Ovary (tissue), 9 donors: ENCODE results near the gene GALC. TPM values are rescaled to one million over a fixed set of nuclear protein-coding genes. Genes with fewer than 3 reads are reported as not detected.
A peak's percentile ranks its signal among the peaks of the same experiment; 100 is the strongest.

Experiments used
- DNase-seq, 5 donors: peaks; one replicate each; pipeline ENCODE4 v3.0.0-alpha.2; 2019 to 2020
- H3K27ac ChIP-seq, 2 donors: fragments of 200-600 bp; one replicate each; pipeline versions ENCODE4 v1.5.1 to v1.8.0; 2019 to 2022
- H3K27me3 ChIP-seq: fragments of 200-600 bp; one replicate; pipeline ENCODE4 v1.8.0; 2022
- H3K36me3 ChIP-seq: fragments of 200-600 bp; sonication (generic); one replicate; pipeline ENCODE4 v1.5.1; 2019
- H3K4me1 ChIP-seq: one replicate; pipeline ENCODE4 v1.8.1; 2013; ENCODE audit warnings: mild to moderate bottlenecking, moderate library complexity; ENCODE audit not compliant: insufficient read depth
- H3K4me3 ChIP-seq: fragments of 200-600 bp; sonication (generic); one replicate; pipeline ENCODE4 v1.5.1; 2017
- H3K9me3 ChIP-seq, 2 donors: fragments of 200-600 bp in 1 of 2; sonication (generic) in 1 of 2; one replicate each; pipeline versions ENCODE4 v1.5.1 to v1.8.1; 2013 to 2019; ENCODE audit warnings: mild to moderate bottlenecking in 1 of 2, moderate library complexity in 1 of 2
- CTCF ChIP-seq, 3 donors: fragments of 450-650 bp in 2 of 3; fragments of 200-600 bp in 1 of 3; IDR thresholded peaks; one replicate each; pipeline versions ENCODE4 v1.5.1 to v1.8.0; 2016 to 2022; ENCODE audit warnings: antibody characterized with exemption in 3 of 3, mild to moderate bottlenecking in 1 of 3
- EP300 ChIP-seq: sonication (generic); formaldehyde crosslinking; IDR thresholded peaks from one replicate; pipeline ENCODE4 v1.6.1; 2017; ENCODE audit warnings: antibody characterized with exemption
- POLR2A ChIP-seq: fragments of 450-650 bp; IDR thresholded peaks from one replicate; pipeline ENCODE4 v1.6.1; 2017; ENCODE audit warnings: antibody characterized with exemption, mild to moderate bottlenecking, moderate library complexity
- WGBS, 3 donors: extraction: QIAGEN DNeasy Blood & Tissue Kit in 1 of 3; methylation state at CpG; one replicate each; pipeline versions ENCODE4 v1.1.5 to v1.1.7; 2013 to 2017; 5-methylcytosine and 5-hydroxymethylcytosine counted together
- intact Hi-C, 4 donors: fragments of 100-400 bp; cut with DNase I; formaldehyde crosslinking; loops; one replicate each; pipeline versions ENCODE4 v1.11.0 to v1.15.1; 2022 to 2023
- polyA plus RNA-seq, 2 donors: library from polyadenylated mRNA; stranded (reverse); fragments of 200-250 nt in 1 of 2; fragments of 350-450 nt in 1 of 2; fragmentation: Illumina TruSeq in 1 of 2; extraction: RNeasy Lipid Tissue Mini Kit (QIAGEN cat#74804) in 1 of 2; gene quantifications; one replicate each; pipeline ENCODE4 v1.2.3, GENCODE V29; 2013 to 2014
- total RNA-seq, 7 donors: library from RNA; depleted of rRNA in 2 of 7; stranded (reverse); fragments of >200 nt in 2 of 7; fragmentation: NEBNext Ultra II Directional in 3 of 7; extraction: Animal tissue kit (Norgen Biotek cat#: 25700) in 3 of 7; gene quantifications; one replicate each; pipeline versions ENCODE4 v1.1.0 to v1.2.4, GENCODE V29; 2016 to 2023
- donor health status: DM: no; HTN: no; CAD: no; lungs with moderate emphysema.
- donor health status: DM: no; HTN: no; CAD: no.
- donor health status: Bipolar disorder and iron deficiency.
- donor health status: DM: yes; HTN: yes; CAD: no.
- donor health status: DM: no; HTN: no; CAD: no.
- donor health status: DM: yes; HTN: yes; CAD: no.

Gene GALC
- total and polyA plus RNA-seq, 9 donors, result 12.4 to 63.4 (median 22.7) TPM

- H3K4me1 ChIP-seq, result no peaks in the 10 kb centered on the region
- intact Hi-C loops, result no loop called here
These were observed 32.8 kb downstream of the GALC start for GRCh38 chr14:87960013-87960787.

GRCh38 chr14:87955501-87955900 lies 37.5 kb downstream of the GALC start:
- H3K27ac ChIP-seq, result no peak overlapping the region
- H3K4me1 ChIP-seq, result no peaks in the 10 kb centered on the region
- no peak for TF ChIP-seq POLR2A
- TF ChIP-seq EP300, result no peak
- no peak for TF ChIP-seq CTCF (IDR thresholded peaks at IDR 0.05)
- H3K36me3 ChIP-seq, result no peaks in the 10 kb centered on the region
- no peak for DNase-seq
- H3K27me3 ChIP-seq, result no peaks in the 10 kb centered on the region
- WGBS, 3 donors, result 88 to 90% (median 89%) methylated on average over 6 of the region's 6 CpGs
- intact Hi-C loops, result no loop called here
- H3K4me3 ChIP-seq, result no peak overlapping the region
- no peaks in the 10 kb centered on the region for H3K9me3 ChIP-seq

More at GRCh38 chr14:87960013-87960787, 32.8 kb downstream of the GALC start:
- Histone ChIP-seq H3K9me3 (no peaks in the 10 kb centered on the region), H3K27me3 (no peaks in the 10 kb centered on the region), H3K27ac (no peak overlapping the region), H3K4me3 (no peak overlapping the region), H3K36me3 (no peaks in the 10 kb centered on the region)
- no peak for DNase-seq
- 93 to 97% (median 95%) methylated on average over 5 of the region's 5 CpGs for WGBS, 3 donors
- TF ChIP-seq EP300 (no peak), POLR2A (no peak), CTCF (IDR thresholded peaks at IDR 0.05) (no peak)

- no peaks in the 10 kb centered on the region for H3K27me3 ChIP-seq
- TF ChIP-seq CTCF (IDR thresholded peaks at IDR 0.05), result no peak
- intact Hi-C loops, result no loop called here
These were observed 40.5 kb downstream of the GALC start for GRCh38 chr14:87952307-87953094.

GRCh38 chr14:87944987-87945604 lies 47.9 kb downstream of the GALC start:
- no peaks in the 10 kb centered on the region for H3K4me1 ChIP-seq
- H3K9me3 ChIP-seq, result no peaks in the 10 kb centered on the region
- 24 to 25% (median 24%) methylated on average over 4 of the region's 4 CpGs for WGBS, 3 donors
- DNase-seq, result no peak
- no peaks in the 10 kb centered on the region for H3K36me3 ChIP-seq
- H3K27ac ChIP-seq, result no peak overlapping the region
- no peak overlapping the region for H3K4me3 ChIP-seq
- intact Hi-C loops, result no loop called here
- TF ChIP-seq EP300, result no peak
- TF ChIP-seq POLR2A, result no peak
- peak; percentile 40 to 63 (median 60) for TF ChIP-seq CTCF (IDR thresholded peaks at IDR 0.05)
- no peaks in the 10 kb centered on the region for H3K27me3 ChIP-seq

More at GRCh38 chr14:87952307-87953094, 40.5 kb downstream of the GALC start:
- H3K4me3 ChIP-seq, result no peak overlapping the region
- DNase-seq, result no peak
- no peaks in the 10 kb centered on the region for H3K4me1 ChIP-seq
- WGBS, 3 donors, result 85 to 91% (median 89%) methylated on average over 3 of the region's 3 CpGs
- no peak overlapping the region for H3K27ac ChIP-seq
- H3K9me3 ChIP-seq, result no peaks in the 10 kb centered on the region
- no peaks in the 10 kb centered on the region for H3K36me3 ChIP-seq
